ENCODE results near the gene NPM1. TPM values are rescaled to one million over a fixed set of nuclear protein-coding genes. Genes with fewer than 3 reads are reported as not detected.
A peak's percentile ranks its signal among the peaks of the same experiment; 100 is the strongest.
"Not testable (repeated sequence)": the region's sequence is repeated elsewhere in the genome, so short reads cannot be mapped to it uniquely, and the experiment has no call there.

NPM1 gene
- total RNA-seq: 1,217 and 1,585 TPM in 2 replicates

GRCh38 chr5:171387345-171387969, at the start of gene NPM1:
Gene NPM1 (plus strand): TSS chr5:171387849. CDS start chr5:171387949, 100 bp downstream.
- DNase-seq (ENCODE audit: low read depth): peak; percentile 91

- no peak for DNase-seq (ENCODE audit: low read depth)
These were observed 47.6 kb upstream of the NPM1 start for GRCh38 chr5:171340042-171340441.

GRCh38 chr5:171340491-171340890, 47.2 kb upstream of the NPM1 start:
- no peak for DNase-seq (ENCODE audit: low read depth)

GRCh38 chr5:171342362-171343111, 45.1 kb upstream of the NPM1 start:
- peak; percentile 65 for DNase-seq (ENCODE audit: low read depth)

- DNase-seq (ENCODE audit: low read depth): no peak
These were observed 42.6 kb upstream of the NPM1 start for GRCh38 chr5:171344936-171345608.

GRCh38 chr5:171351536-171352073, 36.0 kb upstream of the NPM1 start:
- DNase-seq (ENCODE audit: low read depth): no peak

GRCh38 chr5:171355302-171355724, 32.3 kb upstream of the NPM1 start:
- DNase-seq (ENCODE audit: low read depth): no peak

- no peak for DNase-seq (ENCODE audit: low read depth)
These were observed 29.8 kb upstream of the NPM1 start for GRCh38 chr5:171357843-171358242.

- not testable (repeated sequence) for DNase-seq (ENCODE audit: low read depth)
These were observed 26.5 kb upstream of the NPM1 start for GRCh38 chr5:171361151-171361550.

GRCh38 chr5:171363249-171363648, 24.4 kb upstream of the NPM1 start:
- DNase-seq (ENCODE audit: low read depth): not testable (repeated sequence)

GRCh38 chr5:171363846-171364245, 23.8 kb upstream of the NPM1 start:
- DNase-seq (ENCODE audit: low read depth): no peak

- no peak for DNase-seq (ENCODE audit: low read depth)
These were observed 22.3 kb upstream of the NPM1 start for GRCh38 chr5:171365351-171365750.

- no peak for DNase-seq (ENCODE audit: low read depth)
These were observed 21.0 kb upstream of the NPM1 start for GRCh38 chr5:171366645-171367044.

- DNase-seq (ENCODE audit: low read depth): peak; percentile 97
These were observed 20.0 kb upstream of the NPM1 start for GRCh38 chr5:171367424-171368370.

GRCh38 chr5:171369056-171369455, 18.6 kb upstream of the NPM1 start:
- DNase-seq (ENCODE audit: low read depth): no peak

- DNase-seq (ENCODE audit: low read depth): no peak
These were observed 17.8 kb upstream of the NPM1 start for GRCh38 chr5:171369898-171370297.

GRCh38 chr5:171370881-171371280, 16.8 kb upstream of the NPM1 start:
- not testable (repeated sequence) for DNase-seq (ENCODE audit: low read depth)

GRCh38 chr5:171371326-171371725, 16.3 kb upstream of the NPM1 start:
- no peak for DNase-seq (ENCODE audit: low read depth)

- no peak for DNase-seq (ENCODE audit: low read depth)
These were observed 7.7 kb upstream of the NPM1 start for GRCh38 chr5:171379961-171380360.

- peak; percentile 17 for DNase-seq (ENCODE audit: low read depth)
These were observed 3.2 kb upstream of the NPM1 start for GRCh38 chr5:171384416-171384815.

- DNase-seq (ENCODE audit: low read depth): peak; percentile 80
These were observed 2.6 kb upstream of the NPM1 start for GRCh38 chr5:171384999-171385398.
